IPS-20b (cell line): ENCODE measurements around the gene RHBDF1.

ENCODE experiments used
- H3K27ac ChIP-seq: one replicate; pipeline ENCODE4 v1.5.1; 2013; ENCODE audit warnings: low read length
- H3K27me3 ChIP-seq: 2 replicates; pipeline ENCODE4 v1.6.1; 2013; ENCODE audit warnings: mild to moderate bottlenecking, low read length, inconsistent platforms; ENCODE audit not compliant: insufficient read depth
- H3K36me3 ChIP-seq: 2 replicates; pipeline ENCODE4 v1.6.1; 2013; ENCODE audit warnings: low read depth, mild to moderate bottlenecking, inconsistent platforms, low read length, moderate library complexity; ENCODE audit not compliant: insufficient read depth
- H3K4me1 ChIP-seq: 2 replicates; pipeline ENCODE4 v1.6.1; 2013; ENCODE audit warnings: mild to moderate bottlenecking, control low read depth, inconsistent platforms, low read length, moderate library complexity; ENCODE audit not compliant: insufficient read depth
- H3K4me3 ChIP-seq: 2 replicates; pipeline ENCODE4 v1.5.1; 2013; ENCODE audit warnings: mild to moderate bottlenecking, low read length, inconsistent platforms
- H3K9ac ChIP-seq: 2 replicates; pipeline ENCODE4 v1.6.1; 2013; ENCODE audit warnings: low read depth, mild to moderate bottlenecking, inconsistent platforms, low read length, moderate library complexity
- H3K9me3 ChIP-seq: 2 replicates; pipeline ENCODE4 v1.6.1; 2013; ENCODE audit warnings: mild to moderate bottlenecking, low read depth, low read length, inconsistent platforms; ENCODE audit not compliant: insufficient read depth

RHBDF1 gene

GRCh38 chr16:89391-90302 lies 17.2 kb upstream of the RHBDF1 start:
- Histone ChIP-seq H3K9me3 (no peaks in the 10 kb centered on the region), H3K27ac (no peak overlapping the region), H3K4me3 (no peak overlapping the region), H3K36me3 (peaks cover 36% of the 10 kb centered on the region), H3K4me1 (no peaks in the 10 kb centered on the region), H3K27me3 (no peaks in the 10 kb centered on the region), H3K9ac (no peak overlapping the region)

- Histone ChIP-seq H3K4me3 (no peak overlapping the region), H3K4me1 (no peaks in the 10 kb centered on the region), H3K9ac (no peak overlapping the region), H3K9me3 (no peaks in the 10 kb centered on the region), H3K27ac (no peak overlapping the region), H3K36me3 (peaks cover 45% of the 10 kb centered on the region), H3K27me3 (no peaks in the 10 kb centered on the region)
These were observed 16.2 kb upstream of the RHBDF1 start for GRCh38 chr16:88613-89012.

- Histone ChIP-seq H3K36me3 (peaks cover 45% of the 10 kb centered on the region), H3K4me3 (no peak overlapping the region), H3K27me3 (no peaks in the 10 kb centered on the region), H3K9ac (no peak overlapping the region), H3K9me3 (no peaks in the 10 kb centered on the region), H3K27ac (no peak overlapping the region), H3K4me1 (no peaks in the 10 kb centered on the region)
These were observed 14.1 kb upstream of the RHBDF1 start for GRCh38 chr16:86483-86952.

DNA sequence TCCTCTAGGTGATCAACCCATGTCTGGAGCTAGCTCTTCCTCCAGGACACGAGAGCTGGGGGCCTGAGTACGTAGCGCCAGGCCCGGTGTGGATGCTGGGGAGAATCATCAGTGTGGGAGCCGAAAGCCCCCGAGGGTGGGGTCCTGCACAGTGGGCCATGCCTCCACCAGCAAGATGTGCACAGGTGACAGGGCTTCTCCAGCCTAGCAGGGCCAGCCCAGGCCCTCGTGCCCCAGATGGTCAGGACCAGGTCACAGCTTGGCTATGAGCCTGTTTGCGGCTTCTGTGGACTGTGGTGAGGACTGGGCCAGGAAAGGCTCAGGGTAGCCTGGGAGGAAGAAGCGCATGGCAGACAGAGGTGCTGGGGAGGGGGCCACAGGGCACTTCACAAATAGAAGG lies 13.4 kb upstream of the RHBDF1 start:
- H3K9me3 ChIP-seq = no peaks in the 10 kb centered on the region
- H3K27me3 ChIP-seq = no peaks in the 10 kb centered on the region
- H3K4me3 ChIP-seq = no peak overlapping the region
- no peak overlapping the region for H3K9ac ChIP-seq
- no peak overlapping the region for H3K27ac ChIP-seq
- peaks cover 45% of the 10 kb centered on the region for H3K36me3 ChIP-seq
- no peaks in the 10 kb centered on the region for H3K4me1 ChIP-seq

- peaks cover 45% of the 10 kb centered on the region for H3K36me3 ChIP-seq
- H3K27me3 ChIP-seq = no peaks in the 10 kb centered on the region
- H3K9ac ChIP-seq = no peak overlapping the region
- no peaks in the 10 kb centered on the region for H3K9me3 ChIP-seq
- no peak overlapping the region for H3K4me3 ChIP-seq
- H3K4me1 ChIP-seq = no peaks in the 10 kb centered on the region
- no peak overlapping the region for H3K27ac ChIP-seq
These were observed 13.0 kb upstream of the RHBDF1 start for GRCh38 chr16:85407-85782.

DNA sequence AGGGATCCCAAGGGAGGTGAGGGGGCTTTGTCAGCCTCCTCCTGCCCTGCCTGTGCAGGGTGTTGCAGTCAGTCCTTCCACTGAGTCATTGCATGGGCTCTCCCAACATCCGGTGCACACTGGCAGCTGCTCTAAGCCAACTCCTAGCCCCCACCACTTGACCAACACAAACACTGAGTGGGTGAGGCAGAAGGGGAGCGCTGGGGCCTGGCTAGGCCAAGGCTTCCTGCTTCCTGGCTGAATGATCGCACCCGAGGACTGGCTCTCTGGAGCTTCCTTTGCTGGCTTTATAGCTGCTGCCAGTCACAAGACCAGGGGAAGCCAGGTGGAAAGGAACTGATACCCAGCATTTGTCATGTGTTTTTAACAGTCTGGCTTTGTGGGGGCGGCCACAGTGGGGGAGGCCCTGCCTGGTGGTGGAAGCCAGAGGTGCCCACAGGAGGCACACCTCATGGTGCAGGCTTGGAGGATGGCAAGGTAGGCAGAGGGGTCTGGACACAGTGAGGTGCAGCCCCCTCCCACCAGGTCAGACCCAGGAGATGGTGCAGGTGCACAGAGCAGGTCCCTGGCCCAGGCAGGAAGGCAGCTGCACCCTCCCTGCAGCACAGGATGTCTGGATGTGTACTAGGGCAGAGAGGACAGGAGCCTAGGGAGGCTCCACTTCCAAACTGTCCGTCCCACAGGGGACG lies 12.4 kb upstream of the RHBDF1 start:
- Histone ChIP-seq H3K4me3 (no peak overlapping the region), H3K36me3 (peaks cover 49% of the 10 kb centered on the region), H3K9ac (no peak overlapping the region; the same call in 1 of the 2 replicates), H3K4me1 (no peaks in the 10 kb centered on the region), H3K27ac (no peak overlapping the region), H3K27me3 (no peaks in the 10 kb centered on the region), H3K9me3 (no peaks in the 10 kb centered on the region)

DNA sequence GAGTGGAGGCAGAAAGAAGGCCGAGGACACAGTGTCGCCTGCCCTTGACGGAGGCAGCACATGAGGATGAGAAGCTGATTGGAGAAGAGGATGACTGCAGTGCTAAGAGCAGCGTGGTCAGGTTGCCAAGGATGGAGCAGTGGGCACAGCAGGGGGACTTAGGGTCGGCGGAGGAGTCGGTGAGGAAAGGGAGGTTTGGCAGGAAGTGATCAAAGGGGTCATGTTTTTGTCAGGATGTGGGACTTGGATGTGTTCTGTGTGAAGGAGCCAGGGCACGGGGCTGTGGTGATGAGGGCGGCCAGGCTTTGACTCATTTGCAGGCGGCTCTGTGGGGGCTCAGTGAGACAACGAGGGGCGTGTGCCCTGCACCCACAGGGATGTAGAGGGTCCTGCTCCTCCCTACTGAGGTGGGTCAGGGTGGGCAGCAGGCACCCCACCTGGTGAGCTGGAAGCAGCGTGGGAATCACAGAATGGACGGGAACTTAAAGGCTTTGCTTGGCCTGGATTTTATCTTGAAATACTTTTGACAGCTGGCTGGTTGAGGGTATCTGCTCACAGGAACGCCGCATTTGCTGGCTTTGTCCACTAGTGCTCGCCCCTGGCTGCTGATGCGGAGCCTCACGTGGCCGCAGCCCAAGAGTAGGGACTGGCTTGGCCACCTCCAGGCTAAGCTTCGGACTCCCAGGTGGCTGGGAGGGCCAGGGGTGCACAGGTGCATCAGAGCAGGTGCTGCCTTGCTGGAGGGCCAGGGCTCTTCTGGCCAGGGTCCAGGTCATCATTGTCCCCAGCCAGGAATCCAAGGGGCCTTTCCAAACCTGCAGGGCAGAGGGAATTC lies 11.6 kb upstream of the RHBDF1 start:
- Histone ChIP-seq H3K4me1 (no peaks in the 10 kb centered on the region), H3K36me3 (peaks cover 49% of the 10 kb centered on the region), H3K27me3 (peaks cover 1% of the 10 kb centered on the region; the same call in 1 of the 2 replicates)

DNA sequence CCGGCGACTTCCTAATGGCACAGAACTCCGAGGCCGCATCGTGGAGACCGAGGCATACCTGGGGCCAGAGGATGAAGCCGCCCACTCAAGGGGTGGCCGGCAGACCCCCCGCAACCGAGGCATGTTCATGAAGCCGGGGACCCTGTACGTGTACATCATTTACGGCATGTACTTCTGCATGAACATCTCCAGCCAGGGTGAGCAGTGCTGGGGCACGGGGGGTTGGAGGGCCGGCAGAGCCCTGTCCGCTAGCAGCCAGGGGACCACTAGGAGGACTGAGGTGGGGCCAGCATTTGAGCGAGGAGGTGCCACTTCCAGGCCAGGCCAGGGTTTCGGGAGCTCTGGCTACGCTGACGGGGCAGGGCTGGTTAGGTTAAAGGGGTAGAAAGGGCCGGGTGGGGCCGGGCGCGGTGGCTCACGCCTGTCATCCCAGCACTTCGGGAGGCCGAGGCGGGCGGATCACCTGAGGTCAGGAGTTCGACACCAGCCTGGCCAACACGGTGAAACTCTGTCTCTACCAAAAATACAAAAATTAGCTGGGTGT lies 10.7 kb upstream of the RHBDF1 start:
- no peak overlapping the region for H3K27ac ChIP-seq
- H3K36me3 ChIP-seq = peaks cover 42% of the 10 kb centered on the region
- peaks cover 9% of the 10 kb centered on the region; the same call in 1 of the 2 replicates for H3K27me3 ChIP-seq
- no peaks in the 10 kb centered on the region for H3K9me3 ChIP-seq
- H3K4me3 ChIP-seq = no peak overlapping the region
- no peaks in the 10 kb centered on the region for H3K4me1 ChIP-seq
- no peak overlapping the region for H3K9ac ChIP-seq

More for the DNA sequence above, 11.6 kb upstream of the RHBDF1 start:
- no peak overlapping the region for H3K9ac ChIP-seq
- H3K27ac ChIP-seq = no peak overlapping the region
- no peak overlapping the region for H3K4me3 ChIP-seq
- no peaks in the 10 kb centered on the region for H3K9me3 ChIP-seq

DNA sequence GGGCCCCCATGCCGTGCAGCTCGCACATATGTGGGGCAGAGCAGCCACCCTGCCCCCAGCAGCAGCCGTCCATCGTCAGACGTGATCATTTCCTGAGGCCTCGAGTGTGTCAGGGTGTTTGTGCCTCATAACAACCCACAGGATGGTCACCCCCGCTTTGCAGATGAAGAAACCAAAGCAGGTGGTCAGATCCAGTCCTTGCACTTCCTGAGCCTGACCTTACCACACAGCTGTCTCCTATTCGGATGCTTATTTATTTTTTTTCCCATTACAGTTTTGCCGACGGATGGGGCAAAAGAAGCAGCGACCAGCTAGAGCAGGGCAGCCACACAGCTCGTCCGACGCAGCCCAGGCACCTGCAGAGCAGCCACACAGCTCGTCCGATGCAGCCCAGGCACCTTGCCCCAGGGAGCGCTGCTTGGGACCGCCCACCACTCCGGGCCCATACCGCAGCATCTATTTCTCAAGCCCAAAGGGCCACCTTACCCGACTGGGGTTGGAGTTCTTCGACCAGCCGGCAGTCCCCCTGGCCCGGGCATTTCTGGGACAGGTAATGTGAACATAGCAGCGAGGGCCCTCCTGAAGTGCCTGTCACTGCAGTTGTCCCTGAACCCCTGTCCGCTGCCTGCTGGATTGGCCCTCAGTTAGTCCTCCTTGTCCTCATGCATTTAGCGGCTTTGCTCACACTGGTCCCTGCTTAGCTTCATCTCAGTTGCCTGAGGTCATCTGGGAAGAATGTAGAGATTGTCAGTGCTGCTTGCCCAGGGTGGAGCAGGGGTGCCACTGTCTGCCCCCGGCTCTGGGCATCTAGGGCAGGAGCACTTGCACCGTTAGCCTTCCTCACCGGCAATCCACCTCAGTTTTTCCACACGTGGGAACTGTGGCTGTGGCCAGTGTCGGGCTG lies 7.0 kb upstream of the RHBDF1 start:
- Histone ChIP-seq H3K9ac (no peak overlapping the region), H3K27ac (no peak overlapping the region), H3K4me3 (peak overlapping the region; percentile 68; the same call in 1 of the 2 replicates), H3K27me3 (peaks cover 9% of the 10 kb centered on the region; the same call in 1 of the 2 replicates), H3K36me3 (peaks cover 12% of the 10 kb centered on the region; the same call in 1 of the 2 replicates), H3K4me1 (peaks cover 15% of the 10 kb centered on the region; the same call in 1 of the 2 replicates), H3K9me3 (no peaks in the 10 kb centered on the region)

DNA sequence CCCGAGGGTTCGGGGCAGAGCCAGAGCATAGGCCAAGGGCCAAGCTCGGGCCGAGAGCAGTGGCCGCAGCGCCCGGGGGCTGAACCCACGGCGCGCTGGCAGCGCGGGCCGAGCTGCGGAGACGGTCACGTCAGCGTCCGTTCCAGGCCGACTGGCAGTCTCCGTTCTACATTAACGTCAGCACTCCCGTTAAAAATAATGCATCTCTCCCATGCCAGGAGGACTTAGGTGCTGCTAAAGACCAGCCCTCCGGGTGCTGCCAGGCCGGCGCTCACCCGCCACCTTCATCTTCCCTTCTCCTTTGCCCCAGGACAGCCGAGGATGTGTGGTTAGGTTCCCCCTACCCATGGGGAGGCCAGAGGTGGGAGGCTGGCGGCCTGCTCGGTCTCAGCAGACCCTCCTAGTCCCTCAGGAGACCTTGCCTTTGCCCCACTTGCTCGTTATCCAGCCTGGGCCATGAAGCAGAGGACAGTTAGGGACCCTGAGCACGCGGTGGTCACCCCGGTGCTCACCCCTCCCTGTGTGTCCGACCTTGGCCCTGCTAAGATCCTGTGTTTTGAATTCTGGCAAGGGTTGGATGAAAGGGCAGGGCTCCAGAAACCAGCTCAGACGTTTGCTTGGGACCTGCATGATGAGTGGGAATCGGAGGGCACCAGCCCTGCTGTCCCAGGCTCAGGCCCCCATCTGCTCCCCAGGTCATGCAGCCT lies 6.2 kb upstream of the RHBDF1 start:
- H3K4me1 ChIP-seq = peaks cover 19% of the 10 kb centered on the region; the same call in 1 of the 2 replicates
- peak overlapping the region; percentile 68 for H3K4me3 ChIP-seq
- peaks cover 5% of the 10 kb centered on the region; the same call in 1 of the 2 replicates for H3K36me3 ChIP-seq
- no peak overlapping the region for H3K27ac ChIP-seq
- peak overlapping the region; percentile 38; the same call in 1 of the 2 replicates for H3K9ac ChIP-seq
- peaks cover 11% of the 10 kb centered on the region; the same call in 1 of the 2 replicates for H3K27me3 ChIP-seq
- no peaks in the 10 kb centered on the region for H3K9me3 ChIP-seq
